HG03025 (cell line): Measurements from ENCODE around the gene CWF19L2.
"Not testable (repeated sequence)": the region's sequence is repeated elsewhere in the genome, so short reads cannot be mapped to it uniquely, and the experiment has no call there.

Experiments used
- ATAC-seq: cut with Tn5 transposase; IDR thresholded peaks from one replicate; pipeline ENCODE4 v1.9.1; 2021; ENCODE audit warnings: mild to moderate bottlenecking, moderate library complexity; ENCODE audit not compliant: unreplicated experiment, low FRiP score

Gene CWF19L2

DNA sequence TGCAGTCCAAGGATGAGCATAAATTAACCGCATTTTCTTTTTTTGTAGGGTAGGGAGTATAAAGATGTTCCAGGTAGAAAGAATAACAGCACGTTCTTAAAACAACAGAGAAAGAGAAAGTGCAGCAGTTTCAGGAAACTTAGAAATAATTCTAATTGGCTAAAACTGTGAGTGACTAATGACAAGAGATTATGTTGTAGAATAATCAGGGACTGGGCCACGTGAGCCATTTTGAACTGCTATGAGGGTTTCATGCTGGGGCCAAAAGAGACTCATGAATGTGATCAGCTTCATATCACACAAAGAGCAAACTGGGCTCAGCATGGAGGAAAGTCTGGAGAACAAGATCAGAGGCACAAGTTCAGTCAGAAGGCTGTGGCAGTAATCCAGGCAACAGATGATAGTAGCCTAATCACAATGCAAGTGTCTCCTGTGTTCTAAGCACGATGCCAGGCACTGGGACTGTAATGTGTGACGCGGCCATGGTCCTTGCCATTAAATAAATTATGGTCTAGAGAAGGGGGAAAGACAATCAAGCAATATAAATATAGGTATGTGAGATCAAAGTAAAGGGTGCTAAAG lies 17.9 kb downstream of the CWF19L2 start:
- ATAC-seq = no peak

DNA sequence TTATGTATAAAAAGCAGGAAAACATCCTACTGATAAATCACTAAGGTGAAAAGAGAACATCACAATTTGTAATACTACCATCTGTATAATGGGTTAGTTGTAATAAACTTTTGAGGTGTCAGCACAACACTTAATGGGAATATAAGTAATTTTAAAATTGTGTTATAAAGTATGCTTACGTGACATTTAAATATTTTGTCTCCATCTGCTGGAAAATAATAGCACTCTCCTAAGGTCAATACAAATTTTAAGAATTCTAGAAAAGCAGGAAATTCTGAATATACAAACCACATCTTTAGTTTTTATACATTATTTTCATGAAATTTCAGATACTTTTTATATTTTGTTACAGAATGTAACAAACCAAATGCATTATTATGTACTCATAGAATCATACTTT lies 19.5 kb downstream of the CWF19L2 start:
- no peak for ATAC-seq

DNA sequence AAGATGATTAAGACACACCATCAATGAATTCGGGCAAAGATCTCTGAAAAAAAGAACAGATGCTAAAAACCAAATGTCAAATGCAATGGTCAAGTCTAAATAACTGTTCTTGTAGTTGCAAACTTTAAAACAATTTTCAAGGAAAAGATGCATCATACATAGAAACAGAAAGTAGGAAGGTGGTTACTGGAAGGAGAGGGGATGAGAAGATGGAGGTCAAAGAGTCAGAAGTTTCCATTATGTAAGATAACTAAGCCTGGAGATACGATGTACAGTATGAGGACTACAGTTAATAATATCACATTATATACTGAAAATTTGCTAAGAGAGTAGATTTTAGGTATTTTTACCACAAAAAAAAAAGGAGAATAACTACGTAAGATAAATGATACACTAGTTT lies 27.1 kb downstream of the CWF19L2 start:
- no peak for ATAC-seq

GRCh38 chr11:107427569-107428180 lies 29.9 kb downstream of the CWF19L2 start:
- ATAC-seq = no peak

DNA sequence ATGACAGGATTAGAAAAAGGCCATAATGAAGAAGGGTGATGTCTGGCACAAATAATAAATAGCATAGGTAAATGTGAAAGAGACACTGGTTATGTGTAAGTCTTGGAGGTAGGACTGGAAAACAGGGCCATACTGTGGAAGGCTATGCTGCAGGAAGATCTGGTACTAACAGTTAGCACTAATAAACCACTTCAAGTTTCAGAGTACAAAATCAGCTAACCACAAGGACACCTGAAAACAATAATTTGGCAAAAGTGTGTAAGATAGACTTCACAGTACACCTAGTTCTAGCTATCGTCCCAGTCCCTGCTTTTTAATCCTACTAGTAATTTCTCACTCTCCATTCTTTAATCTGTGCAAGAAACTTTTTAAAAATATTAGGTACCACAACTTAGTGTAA lies 44.3 kb downstream of the CWF19L2 start:
- no peak for ATAC-seq

DNA sequence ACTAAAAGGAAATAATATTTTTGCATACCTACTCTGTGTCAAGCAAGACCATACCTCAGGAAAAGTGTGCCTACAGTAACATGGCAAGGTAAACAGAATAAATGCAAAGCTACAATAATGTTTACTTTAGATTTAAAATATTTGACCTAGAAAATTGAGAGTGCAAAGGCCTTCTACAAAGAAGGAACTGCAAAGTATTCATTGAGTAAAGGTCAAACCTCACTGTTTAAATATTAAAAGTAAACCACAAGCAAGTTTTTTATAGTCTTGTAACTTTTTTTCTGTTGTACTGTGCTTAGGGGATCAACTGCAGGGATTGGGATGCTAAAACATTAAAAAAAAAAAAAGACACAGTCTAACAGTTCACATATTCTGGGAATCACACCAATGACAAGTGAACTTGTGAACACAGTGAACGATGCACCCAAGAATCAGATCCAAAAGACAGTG lies 48.8 kb downstream of the CWF19L2 start:
- ATAC-seq = no peak

DNA sequence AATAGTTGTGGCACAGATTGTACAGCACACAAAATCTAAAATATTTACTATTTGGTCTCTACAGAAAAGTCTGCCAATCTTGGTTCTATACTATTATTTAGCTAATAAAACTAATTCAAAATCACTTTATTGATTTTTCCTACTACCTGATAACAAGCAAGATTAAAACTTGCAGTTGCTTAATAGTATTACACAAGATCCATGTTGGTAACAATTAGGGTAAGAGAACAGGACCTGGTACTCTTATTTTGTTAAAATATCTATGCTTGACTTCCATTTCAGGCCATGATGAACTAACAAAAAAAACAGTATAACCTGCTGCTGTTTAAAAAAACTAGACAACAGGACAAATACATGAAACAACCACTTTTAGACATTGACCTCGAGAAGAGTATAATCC lies 52.4 kb downstream of the CWF19L2 start:
- ATAC-seq = no peak

DNA sequence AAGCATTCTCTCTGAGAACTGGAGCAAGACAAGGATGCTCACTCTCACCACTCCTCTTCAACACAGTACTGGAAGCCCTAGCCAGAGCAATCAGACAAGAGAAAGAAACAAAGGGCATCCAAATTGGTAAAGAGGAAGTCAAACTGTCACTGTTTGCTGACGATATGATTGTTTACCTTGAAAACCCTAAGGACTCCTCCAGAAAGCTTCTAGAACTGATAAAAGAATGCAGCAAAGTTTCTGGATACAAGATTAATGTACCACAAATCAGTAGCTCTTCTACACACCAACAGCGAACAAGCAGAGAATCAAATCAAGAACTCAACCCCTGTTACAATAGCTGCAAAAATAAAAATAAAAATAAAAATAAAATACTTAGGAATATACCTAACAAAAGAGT lies 56.5 kb downstream of the CWF19L2 start:
- ATAC-seq = not testable (repeated sequence)

DNA sequence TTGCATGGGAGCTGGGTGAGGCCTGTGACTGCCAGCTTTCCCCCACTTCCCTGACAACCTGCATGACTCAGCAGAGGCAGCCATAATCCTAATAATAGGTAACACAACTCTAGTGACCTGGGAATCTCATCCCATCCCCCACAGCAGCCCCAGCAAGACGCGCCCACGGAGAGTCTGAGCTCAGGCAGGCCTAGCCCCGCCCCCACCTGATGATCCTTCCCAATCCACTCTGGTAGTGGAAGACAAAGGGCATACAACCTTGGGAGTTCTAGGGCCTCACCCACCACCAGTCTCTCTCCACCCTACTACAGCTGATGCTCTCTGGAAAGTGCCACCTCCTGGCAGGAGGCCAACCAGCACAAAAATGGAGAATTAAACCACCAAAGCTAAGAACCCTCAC lies 60.3 kb downstream of the CWF19L2 start:
- ATAC-seq = no peak

- ATAC-seq = no peak
Observed at GRCh38 chr11:107392611-107393010, 65.0 kb downstream of the CWF19L2 start.

- not testable (repeated sequence) for ATAC-seq
Observed at GRCh38 chr11:107390701-107391100, 66.9 kb downstream of the CWF19L2 start.

GRCh38 chr11:107387666-107388065 lies 70.0 kb downstream of the CWF19L2 start:
- no peak for ATAC-seq

GRCh38 chr11:107385361-107385981 lies 72.2 kb downstream of the CWF19L2 start:
- ATAC-seq = no peak

- ATAC-seq = no peak
Observed at GRCh38 chr11:107384144-107384852, 73.3 kb downstream of the CWF19L2 start.

DNA sequence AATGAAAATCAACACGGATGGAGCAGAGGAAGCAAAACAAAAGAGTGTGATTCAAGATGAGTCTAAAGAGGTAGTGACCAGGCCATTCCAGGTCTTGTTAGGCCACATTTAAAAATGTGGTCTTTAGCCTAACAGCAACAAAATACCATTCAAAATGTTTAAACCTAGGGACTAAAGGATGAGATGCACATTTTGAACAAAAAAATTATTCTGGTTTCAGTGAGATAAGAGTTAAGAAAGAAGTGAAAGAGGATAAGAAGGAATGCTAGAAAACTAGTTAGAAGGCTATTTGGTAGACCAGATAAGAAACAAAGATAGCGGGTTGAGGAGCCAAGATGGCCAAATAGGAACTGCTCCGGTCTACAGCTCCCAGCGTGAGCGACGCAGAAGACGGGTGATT lies 85.2 kb downstream of the CWF19L2 start:
- ATAC-seq = no peak

GRCh38 chr11:107370390-107370789 lies 87.2 kb downstream of the CWF19L2 start:
- no peak for ATAC-seq

DNA sequence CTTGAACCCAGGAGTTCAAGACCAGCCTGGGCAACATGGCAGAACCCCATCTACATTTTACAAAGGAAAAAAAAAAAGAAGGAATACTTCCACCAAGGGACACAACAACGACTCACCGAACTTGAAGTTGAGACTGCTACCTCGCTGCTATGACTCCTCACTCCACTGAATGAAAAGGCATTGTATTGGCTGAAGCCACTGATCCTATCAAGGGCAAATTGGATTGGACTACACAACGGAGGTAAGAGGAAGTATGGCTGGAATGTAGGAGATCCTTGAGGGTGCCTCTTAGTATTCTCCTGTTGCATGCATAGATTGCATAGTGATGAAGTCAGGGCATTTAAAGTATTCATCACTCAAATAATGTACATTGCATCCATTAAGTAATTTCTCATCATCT lies 97.9 kb downstream of the CWF19L2 start:
- no peak for ATAC-seq

- ATAC-seq = no peak
Observed at GRCh38 chr11:107357877-107358276, 99.7 kb downstream of the CWF19L2 start.

GRCh38 chr11:107354780-107355179 lies 102.8 kb downstream of the CWF19L2 start:
- ATAC-seq = no peak

DNA sequence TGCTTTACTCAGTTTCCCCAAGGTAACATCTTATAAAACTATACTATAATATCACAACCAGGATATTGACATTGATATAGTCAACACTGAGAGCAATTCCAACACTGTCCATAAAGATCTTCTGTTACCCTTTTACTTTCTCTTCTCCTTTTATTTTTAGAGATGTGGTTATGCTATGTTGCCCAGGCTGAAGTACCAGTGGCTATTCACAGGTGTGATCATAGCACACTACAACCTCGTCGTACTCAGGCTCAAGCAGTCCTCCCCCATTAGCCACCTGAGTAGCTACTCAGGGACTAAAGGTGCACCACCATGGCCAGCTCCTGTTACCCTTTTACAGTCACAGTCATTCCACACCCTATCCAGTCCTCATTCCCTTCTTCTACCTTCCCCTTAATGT lies 119.7 kb downstream of the CWF19L2 start:
- ATAC-seq = no peak

DNA sequence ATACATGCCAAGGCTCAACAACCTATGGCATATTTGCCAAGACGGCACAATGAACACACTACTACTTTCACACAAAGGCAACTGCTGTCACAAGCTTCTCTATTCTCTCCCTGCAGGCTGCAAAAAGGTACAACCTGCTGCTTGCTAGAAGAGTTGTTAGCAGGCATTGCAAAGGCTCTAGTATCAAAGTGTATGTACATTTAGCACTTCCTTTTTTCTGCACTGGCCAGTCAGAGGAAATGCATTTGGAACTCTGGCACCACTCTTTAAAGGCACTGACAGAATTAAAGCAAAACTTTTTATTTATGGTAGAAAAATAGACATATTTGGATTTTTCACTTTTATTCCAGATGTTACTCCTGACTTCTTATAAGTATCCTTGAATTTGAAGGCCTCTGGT lies 125.9 kb downstream of the CWF19L2 start:
- ATAC-seq = no peak

DNA sequence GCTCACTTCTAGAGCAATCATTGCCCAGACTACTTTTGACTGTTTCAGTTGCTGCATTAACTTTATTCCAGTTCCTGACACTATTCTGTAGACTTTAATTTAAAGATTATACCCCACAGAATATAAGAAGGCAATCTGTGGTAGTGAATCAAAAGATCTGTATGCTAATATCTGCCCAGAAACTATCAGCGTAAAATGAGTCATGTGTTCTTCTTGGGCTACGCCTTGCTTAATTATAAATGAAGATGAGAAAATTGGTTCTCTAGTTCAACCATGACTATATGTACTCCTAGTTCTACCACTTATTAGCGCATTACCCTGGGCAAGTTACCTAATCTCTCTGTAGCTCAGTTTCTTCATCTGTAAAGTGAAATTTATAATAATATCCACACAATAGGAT lies 128.5 kb downstream of the CWF19L2 start:
- no peak for ATAC-seq
